HK-2 (cell line): ENCODE data around the gene MTUS2.

Source experiments
- DNase-seq: peaks from one replicate; pipeline ENCODE4 v3.0.0-alpha.2; 2018; ENCODE audit not compliant: unreplicated experiment

Gene MTUS2

DNA sequence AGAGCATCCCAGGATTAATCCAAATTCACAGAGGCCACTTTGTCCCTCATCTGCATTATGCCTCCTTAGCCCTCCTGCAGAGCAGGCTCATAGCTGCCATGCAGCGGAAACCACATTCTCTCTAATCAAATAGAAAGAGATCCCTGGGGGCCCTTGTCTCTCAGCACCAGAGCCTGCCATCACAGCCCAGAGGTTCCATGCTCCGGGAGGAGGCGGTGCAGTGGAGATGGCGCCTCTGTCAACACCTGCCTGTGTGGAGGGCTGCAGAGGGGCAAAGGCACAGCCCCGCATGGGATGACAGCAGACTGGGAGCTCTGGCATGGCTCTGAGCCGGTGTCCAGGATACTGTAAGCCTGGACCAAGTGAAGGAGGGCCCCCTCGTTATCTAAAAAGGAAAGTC, 664.1 kb downstream of the MTUS2 start:
- no peak for DNase-seq

DNA sequence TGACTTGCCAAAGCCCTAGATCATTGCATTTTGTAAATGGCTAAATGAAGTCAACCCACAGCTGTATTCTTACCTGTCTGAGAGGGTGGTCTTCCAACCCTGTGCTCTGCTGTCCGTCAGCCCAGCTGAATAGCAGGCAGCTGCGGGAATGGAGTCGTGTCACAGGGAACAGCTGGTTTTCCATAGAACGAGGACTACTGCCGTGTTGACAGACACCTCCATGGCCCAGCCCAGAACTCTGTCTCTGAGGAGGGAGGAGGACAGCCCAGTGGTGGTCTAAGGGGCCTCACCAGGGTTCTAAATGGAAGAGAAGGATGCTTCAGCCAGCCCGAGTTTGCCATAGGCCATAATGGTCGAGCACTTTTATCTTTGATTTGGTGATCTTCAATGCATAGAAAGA, 664.7 kb downstream of the MTUS2 start:
- DNase-seq: no peak

DNA sequence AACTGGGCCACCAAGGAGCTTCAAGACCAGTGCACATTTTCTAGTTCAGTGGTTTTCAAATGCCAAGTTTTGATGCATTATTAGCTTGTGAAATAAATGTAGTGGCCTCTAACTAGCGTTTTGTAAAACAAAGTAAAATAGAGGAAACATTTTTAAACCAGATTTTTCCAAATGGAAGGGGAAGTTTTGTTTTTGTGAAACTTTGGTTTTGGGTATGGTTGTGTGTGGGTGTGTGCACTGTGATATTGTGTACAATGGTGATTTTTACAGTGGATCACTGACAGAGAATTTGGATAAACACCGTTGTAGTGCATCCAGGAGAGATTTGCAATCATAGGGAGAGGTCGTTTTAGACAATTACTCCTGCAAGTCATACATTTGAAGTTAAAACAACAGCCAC, 666.4 kb downstream of the MTUS2 start:
- no peak for DNase-seq

DNA sequence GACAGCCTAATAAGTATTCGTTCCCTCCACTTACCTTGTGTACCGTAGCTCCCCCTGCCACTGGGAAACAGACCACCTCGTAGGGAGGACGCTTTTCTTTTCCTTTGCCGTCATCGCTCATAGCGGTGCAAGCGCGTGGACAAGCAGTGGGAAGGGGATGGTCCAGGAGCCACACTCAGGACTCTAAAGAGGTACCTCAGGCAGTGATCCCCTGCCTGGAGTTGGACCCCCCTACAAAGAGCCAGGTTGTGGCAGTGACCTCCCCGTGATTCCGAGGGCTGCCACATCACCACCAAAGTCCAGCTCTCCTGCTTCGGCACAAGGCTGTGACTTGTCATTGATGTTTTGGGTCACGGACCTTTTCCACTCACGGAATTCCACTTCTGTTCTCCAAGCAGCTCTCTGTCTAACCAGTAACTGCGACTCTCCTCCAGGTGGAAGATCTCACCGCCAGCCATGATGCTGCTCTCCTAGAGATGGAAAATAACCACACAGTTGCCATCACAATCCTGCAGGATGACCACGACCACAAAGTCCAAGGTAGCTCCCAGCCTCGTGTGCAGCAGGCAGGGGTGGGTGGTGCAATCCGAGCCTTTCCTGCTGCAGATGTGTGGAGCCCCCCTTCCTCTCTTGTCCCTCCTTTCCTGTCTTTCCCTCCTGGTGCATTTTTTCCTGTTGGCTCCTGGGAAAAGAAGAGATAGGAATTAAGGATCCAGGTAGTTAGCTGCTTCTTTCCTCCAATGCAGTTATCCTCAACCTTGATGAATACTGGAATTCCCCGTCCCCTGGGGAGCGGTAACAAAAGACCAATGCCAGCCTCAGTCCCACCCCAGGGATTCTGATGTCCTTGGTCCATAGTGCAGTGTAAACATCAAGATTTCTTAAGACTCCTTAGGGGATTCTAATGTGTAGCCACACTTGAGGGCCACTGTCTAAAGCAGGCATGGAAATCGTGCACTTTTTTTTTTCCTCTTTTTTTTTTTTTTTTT, 667.6 kb downstream of the MTUS2 start:
- DNase-seq: no peak

- no peak for DNase-seq
Observed at GRCh38 chr13:29489650-29490560, 669.8 kb downstream of the MTUS2 start.

- DNase-seq: no peak
Observed at GRCh38 chr13:29490561-29490885, 670.4 kb downstream of the MTUS2 start.

DNA sequence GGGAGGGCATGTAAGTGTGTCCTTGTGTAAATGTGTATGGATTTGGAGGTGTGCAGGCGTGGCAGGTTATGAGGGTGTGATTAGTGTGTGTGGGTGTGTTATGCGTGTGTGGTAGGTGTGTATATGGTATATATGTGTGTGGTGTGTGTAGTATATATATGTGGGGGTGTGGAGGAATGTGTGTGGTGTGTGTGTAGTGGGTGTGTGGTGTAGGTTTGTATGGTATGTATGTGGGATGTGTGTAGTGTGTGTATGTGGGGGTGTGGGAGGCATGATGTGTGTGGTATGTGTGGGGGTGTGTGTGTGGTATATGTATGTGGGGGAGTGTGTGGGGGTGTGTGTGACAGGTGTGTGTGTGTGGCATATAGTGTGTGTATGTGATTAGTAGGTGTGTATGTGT, 671.1 kb downstream of the MTUS2 start:
- no peak for DNase-seq

GRCh38 chr13:29493796-29494195, 673.7 kb downstream of the MTUS2 start:
- no peak for DNase-seq

GRCh38 chr13:29494520-29494919, 674.4 kb downstream of the MTUS2 start:
- no peak for DNase-seq

GRCh38 chr13:29496241-29496712, 676.1 kb downstream of the MTUS2 start:
- DNase-seq: no peak

GRCh38 chr13:29497137-29497654, 677.1 kb downstream of the MTUS2 start:
- no peak for DNase-seq

GRCh38 chr13:29498426-29499040, 678.4 kb downstream of the MTUS2 start:
- no peak for DNase-seq

GRCh38 chr13:29499506-29500165, 679.5 kb downstream of the MTUS2 start:
- DNase-seq: no peak

DNA sequence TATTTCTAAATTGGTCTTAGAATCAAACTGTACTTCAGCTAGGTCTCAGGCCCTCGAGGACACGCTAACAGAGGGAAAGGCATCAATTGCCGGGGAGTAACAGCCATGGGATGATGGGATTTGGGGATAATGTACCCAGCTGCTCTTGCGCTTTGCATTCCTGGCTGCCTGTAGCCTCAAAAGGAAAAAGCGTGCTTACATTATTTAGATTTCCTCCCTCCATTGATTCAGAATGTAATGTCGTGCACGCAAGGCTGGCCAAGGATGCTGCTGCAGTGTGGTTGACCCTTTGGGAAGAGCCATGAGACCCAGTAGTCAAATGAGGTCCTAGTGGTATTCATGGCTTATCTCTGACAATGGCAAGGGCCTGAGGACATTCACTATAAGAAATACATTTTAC, 680.2 kb downstream of the MTUS2 start:
- DNase-seq: no peak

GRCh38 chr13:29501674-29502073, 681.5 kb downstream of the MTUS2 start:
- no peak for DNase-seq

GRCh38 chr13:29502391-29503008, 682.4 kb downstream of the MTUS2 start:
- DNase-seq: no peak

DNA sequence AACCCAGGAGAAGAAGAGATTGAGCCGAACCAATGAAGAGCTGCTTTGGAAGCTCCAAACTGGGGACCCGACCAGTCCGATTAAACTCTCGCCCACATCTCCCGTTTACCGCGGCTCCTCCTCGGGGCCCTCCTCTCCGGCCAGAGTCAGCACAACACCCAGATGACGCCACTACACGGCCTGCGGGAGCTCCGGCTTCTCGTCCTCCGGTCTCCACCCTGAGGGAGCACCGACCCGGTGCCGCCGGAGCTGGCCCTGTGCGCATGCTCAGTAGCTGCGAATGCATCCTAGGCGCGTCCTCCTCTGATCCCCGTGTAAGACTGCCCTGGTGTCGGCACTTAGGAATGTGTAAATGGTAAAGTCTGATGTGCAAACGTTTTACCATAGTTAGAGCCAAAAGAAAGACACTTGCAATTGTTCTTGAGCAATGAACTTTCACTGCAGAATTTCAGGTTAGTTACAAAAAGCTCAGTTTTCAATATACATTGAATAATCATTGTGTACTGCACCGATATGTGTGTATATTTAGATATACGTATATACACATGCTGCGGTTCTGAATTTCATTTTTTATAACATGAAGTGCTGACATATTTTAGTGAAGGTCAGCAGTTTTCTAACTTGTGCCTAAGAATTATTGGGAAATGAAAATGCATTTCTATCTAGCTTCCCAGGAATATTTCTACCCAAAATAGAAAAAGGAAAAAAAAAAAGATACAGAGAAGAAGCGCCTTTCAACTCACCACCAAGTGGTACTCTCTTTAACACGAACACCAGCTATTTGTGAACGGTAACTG, 683.1 kb downstream of the MTUS2 start:
- no peak for DNase-seq

DNA sequence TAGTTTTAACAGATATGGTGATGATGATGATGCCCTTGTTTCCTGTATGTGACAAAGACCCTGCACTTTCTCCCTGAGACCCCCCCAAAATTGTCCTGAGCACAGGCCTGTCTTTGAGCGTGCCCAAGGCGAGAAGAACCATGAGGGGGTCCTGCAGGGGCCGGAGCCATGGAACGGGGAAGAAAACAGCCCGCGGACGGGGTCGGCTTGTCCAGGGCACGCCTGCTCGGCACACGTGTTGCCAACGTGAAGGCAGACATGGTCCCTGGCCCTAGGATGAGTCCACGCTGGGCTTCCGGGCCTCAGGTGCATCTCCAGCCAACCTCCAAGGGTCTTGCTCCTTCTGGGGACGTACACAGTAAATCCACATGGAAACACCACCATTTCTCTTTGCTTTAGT, 684.6 kb downstream of the MTUS2 start:
- no peak for DNase-seq

- DNase-seq: no peak
Observed at GRCh38 chr13:29505511-29505910, 685.4 kb downstream of the MTUS2 start.

DNA sequence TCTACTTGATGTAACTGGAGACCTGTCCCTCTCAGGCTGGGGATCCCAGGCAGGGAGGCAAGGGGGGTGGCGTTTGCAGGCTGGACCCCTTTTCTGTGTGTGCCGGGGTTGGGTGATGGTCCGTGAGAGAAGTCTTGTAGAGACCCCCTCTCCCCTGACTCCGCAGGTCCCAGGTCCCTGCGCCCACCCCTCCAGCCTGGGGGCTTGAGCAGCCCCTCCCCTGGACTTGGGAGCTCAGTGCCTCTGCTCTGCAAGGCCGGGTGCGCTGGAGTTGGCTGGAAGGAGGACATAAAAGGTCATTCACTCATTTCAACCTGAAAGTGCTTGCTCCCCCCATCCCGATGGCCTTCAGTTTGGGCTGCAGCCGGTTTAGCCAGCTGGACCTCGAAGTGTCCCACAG, 685.8 kb downstream of the MTUS2 start:
- no peak for DNase-seq
